Measurements from ENCODE around the gene CACNG4.
"Not testable (repeated sequence)": the region's sequence is repeated elsewhere in the genome, so short reads cannot be mapped to it uniquely, and the experiment has no call there.

The CACNG4 gene

DNA sequence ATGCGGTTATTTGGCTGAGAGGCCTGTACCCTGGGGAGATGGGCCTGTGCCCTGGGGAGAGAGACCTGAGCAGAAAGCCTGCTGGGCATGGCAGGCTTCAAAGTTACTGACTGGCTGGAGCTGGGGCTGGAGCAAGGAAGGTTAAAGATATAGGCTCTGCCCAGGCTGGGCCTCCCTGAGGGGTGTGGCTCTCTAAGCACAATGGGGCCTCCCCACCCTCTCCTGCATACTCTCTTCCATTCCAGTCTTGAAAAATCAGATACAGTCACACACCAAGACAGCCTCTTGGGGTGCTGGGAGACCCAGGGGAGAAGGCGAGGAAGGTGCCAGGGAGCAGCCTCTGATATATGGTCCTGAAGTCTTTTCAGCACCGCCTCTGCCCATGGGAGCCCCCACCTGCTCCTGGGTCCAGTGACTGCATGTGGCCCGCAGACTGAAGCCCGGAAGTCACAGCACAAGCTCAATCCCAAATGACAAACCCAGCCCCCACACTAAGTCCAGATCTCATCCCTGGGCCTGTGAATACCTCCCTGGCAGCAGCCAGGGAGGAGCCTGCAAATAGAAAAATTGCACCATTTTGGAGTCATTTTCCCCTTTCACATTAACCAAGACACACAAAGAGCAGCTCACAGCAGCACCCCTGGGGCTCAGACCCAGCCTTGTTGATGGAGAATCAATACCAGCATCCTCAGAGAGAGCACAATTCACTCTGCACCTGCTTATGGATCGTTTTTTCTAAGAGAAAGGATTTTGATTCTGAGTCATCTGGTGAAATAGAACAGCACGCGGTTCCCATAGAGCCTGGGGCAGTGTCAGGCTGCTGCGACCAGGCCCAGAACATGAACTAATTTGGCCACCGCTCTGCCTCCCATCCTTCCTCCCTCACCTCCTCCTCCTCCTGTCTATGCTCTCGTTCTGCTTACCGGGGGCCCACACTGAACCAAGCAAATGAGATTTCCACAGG lies 54.2 kb downstream of the CACNG4 start:
- DNase-seq: no peak

DNA sequence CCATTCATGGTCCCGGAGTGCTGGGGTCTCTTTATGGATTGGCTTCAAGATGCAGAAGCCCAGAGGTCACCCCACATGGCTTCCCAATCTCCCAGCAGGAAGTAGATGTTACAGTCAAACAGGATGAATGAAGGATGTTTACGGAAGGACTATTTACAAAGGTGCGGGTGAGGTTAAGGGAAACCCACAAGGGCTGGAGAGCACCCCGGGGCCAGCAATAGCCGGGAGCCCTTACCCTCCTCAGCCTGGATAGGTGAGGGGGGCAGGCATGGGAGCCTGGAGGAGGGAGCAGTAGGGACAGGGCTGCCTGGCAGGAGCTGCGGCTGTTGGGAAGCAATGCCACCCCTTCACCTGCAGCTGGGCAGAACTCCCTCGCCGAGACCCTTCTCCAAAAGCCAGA lies 55.3 kb downstream of the CACNG4 start:
- DNase-seq: no peak

DNA sequence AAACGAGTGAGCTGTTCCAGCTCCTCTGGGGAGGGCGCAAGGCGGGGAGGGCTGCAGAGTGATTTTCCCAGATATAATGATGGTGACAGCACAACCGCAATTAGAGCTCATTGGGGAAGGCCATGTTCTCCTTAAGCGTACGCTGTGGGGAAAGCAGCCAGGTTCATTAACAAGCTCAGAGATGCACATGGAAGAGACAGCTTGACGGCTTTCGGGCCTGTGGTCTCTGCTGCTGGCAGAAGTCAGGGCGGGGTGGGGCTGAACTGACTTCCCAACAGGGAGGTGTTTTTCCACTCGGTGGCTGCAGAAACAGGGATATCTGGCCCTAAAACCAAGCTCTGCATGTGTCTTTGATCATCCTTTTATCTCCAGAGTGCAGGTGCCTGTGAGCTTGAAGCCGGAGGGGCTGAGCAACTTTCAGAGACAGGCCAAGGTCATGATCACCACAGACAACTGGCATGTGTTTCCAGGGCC lies 55.8 kb downstream of the CACNG4 start:
- no peak for DNase-seq

DNA sequence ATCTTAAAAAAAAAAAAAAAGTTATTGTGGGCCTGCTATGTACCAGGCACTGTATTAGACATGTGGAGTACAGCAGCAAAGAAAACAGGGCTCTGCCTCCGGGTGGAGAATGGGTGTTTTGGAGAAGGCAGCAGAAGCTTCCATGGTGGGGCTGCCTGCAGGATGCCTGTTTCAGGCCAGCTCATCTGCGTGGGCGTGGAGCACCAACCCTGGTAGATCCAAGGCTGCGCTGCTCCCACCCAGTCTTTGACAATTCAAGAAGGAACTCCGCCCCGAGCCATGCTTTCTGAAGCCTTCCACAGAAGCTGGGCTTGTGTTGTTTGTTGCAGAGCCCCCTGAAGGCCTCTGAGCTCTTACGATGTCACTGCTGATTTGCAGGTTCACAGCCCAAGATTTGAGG lies 56.7 kb downstream of the CACNG4 start:
- DNase-seq: no peak

DNA sequence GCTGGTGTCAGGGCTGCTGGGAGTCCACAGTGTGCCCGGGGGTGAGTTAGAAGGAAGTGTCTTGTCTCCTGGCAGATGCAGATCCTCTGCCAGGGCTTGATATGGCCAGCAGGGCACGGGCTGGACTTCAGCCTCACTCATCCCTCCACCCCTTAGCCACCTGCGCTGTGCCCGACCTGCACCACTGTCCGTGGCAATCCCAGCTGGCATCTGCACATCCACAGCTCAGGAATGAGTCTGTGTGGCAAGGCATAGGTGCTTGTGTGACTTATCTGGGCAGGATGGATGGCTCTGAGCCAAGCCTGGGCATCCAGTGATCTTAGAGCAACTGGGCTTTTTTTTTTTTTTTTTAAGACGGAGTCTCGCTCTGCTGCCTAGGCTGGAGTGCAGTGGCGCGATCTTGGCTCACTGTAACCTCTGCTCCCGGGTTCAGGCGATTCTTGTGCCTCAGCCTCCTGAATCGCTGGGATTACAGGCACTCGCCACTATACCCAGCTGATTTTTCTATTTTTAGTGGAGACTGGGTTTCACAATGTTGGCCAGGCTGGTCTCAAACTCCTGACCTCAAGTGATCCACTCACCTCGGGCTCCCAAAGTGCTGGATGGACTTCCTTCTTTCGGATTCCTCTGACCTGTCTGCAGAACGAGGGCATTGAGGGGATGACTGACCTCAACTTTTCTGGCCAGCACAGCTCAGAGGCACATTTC lies 57.4 kb downstream of the CACNG4 start:
- DNase-seq: no peak

DNA sequence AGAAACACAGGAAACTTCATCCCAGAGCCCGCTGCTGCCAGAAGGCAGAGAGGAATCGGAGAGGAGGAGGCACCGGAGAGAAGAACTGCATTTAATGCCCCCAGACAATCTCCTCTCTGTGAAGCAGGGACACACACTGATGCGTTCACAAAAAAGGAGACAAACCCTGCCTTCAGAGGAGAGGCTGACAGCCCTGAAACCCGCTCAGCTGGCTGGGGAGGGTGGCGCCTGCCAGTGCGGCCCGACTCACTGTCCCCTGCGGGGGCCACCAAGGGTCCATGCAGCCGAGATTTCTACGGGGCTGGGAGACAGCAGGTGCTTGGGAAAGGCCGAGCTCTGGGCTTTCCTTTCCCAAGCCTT lies 57.9 kb downstream of the CACNG4 start:
- DNase-seq: no peak

DNA sequence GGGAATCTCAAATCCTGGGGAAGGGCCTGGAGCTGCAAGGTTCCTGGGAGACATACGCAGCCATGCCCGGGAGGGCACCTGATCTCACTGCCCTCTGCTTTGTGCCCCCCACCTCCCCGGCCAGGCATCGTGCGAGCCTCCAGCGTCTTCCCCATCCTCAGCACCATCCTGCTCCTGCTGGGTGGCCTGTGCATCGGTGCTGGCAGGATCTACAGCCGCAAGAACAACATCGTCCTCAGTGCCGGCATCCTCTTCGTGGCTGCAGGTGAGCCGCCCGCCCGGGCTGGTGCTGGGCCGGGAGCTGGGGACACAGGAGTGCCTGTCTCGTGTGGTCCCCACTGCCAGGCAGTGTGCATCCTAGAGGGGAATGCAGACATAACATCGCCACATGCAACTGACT lies 60.2 kb downstream of the CACNG4 start:
- no peak for DNase-seq

DNA sequence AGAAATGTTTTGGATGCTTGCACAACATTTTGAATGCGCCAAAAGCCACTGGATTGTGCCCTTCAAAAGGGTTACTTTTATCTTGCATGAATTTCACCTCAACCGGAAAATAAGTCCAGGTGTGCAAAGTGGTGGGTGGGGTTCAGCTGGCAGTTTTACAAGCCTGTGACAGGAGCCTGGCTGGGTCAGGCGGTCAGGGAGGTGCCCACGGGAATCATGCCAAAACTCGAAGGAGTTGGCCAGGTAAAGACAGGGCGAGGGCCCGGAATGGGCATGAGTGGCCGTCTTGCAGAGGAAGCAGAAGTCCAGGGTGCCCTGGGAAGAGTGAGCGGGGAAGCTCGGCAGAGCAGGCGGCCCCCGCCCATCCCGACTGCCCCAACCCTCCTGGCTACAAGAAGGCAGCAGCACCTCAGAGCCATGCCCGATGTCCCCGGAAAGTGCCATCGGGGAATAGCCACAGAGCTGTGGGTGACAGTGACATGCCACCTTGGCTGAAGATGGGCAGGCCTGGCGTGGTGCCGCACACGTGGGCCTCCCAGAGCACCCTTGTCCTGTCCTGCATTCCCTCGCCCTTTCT lies 60.8 kb downstream of the CACNG4 start:
- DNase-seq: no peak

DNA sequence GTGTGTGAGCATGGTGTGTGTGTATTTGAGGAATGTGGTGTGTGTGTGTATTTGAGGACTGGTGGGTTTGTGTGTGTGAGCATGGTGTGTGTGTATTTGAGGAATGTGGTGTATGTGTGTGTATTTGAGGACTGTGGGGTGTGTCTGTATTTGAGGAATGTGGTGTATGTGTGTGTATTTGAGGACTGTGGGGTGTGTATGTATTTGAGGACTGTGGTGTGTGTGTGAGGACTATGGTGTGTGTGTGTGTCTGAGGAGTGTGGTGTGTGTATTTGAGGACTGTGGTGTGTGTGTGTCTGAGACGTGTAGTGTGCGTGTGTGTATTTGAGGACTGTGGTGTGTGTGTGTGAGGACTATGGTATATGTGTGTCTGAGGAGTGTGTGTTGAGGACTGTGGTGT lies 61.8 kb downstream of the CACNG4 start:
- no peak for DNase-seq

DNA sequence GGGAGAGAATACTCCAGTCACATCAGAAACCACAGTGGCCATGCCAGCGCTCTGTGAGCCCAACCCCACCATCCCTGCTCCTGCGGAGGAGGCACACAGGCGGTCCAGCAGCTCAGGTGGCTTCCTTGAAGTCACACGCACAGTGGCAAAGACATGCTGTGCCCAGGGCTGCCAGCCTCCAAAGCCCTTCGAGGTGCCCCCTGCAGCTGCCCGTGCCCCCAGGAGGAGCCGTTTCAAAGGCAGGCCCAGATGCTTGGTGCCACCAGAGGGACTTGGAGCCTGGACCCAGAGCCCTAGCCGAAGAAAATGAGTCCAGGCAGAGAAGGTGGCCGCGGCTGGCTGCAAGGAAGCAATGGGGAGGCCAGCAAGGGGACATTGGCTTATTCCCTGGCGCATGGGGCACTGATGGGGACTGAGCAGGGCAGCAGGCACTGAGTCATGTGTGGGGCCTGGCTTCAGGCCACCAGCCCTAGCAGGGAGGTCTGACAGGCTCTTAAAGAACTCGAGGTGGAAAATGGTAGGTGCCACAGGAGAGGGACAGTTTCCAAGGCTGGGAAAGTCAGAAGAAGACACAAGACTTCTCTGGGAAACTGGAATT lies 62.6 kb downstream of the CACNG4 start:
- DNase-seq: no peak

DNA sequence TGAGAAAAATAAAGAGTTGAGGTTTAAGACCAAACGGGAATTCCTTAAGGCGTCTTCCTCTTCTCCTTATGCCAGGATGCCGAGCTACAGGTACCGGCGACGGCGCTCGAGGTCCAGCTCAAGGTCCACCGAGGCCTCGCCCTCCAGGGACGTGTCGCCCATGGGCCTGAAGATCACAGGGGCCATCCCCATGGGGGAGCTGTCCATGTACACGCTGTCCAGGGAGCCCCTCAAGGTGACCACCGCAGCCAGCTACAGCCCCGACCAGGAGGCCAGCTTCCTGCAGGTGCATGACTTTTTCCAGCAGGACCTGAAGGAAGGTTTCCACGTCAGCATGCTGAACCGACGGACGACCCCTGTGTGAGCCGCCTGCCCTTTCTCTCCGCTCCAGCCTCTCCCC lies 66.1 kb downstream of the CACNG4 start:
- DNase-seq: no peak

DNA sequence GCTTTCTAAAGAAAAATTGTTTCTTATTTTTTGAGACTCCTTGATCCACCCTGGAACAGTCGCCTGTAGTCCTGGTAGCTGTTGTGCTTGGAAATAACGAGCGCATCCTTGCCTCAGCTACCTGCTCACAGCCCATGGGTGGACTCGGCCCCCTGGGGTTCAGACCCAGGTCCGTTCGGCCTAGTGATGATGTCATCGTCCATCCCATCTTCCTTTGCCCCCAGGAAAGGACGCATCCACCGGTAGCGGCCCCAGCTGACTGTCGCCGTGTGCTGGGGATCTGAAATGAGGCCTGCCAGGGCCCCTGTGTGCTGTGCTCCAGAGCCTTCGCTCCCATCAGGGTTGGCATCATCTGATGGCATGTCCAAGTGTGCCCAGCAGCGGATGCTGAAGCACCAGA lies 67.9 kb downstream of the CACNG4 start:
- no peak for DNase-seq

DNA sequence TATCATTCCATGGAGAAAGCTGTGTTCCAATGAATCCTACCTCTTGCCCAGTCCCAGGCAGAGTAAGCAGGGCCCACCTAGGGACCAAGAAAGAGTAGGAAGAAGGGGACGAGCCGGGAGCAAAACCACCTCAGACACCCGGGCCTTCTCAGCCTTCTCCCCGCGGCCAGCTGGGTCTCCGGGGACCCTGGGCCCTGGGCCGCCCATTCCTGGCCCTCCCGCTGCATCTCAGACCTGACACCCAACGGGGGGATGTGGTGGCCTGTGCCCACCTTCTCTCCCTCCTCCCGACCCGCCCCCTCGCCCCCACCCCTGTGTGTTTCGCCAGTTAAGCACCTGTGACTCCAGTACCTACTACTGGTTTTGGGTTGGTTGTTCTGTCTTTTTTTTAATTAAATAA lies 68.5 kb downstream of the CACNG4 start:
- no peak for DNase-seq

DNA sequence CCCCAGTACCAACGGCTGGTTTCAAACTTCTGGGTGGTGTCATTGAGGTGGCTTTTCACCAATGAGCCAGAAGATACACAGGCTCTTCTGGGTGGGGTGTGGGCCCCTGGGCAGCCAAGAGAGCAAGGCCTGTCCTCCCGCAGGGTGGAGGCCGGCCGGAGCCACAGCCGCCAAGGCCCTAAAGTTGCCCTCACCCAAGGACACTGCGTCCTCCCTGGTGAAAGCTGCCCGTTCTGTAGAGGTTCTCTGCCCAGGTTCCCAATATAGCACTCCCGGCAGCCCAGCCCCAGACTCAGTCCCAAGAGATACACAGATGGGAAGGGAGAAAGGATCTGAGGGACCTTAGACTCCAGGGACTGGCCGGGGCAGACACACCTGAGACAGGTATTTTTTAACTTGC lies 69.1 kb downstream of the CACNG4 start:
- no peak for DNase-seq

DNA sequence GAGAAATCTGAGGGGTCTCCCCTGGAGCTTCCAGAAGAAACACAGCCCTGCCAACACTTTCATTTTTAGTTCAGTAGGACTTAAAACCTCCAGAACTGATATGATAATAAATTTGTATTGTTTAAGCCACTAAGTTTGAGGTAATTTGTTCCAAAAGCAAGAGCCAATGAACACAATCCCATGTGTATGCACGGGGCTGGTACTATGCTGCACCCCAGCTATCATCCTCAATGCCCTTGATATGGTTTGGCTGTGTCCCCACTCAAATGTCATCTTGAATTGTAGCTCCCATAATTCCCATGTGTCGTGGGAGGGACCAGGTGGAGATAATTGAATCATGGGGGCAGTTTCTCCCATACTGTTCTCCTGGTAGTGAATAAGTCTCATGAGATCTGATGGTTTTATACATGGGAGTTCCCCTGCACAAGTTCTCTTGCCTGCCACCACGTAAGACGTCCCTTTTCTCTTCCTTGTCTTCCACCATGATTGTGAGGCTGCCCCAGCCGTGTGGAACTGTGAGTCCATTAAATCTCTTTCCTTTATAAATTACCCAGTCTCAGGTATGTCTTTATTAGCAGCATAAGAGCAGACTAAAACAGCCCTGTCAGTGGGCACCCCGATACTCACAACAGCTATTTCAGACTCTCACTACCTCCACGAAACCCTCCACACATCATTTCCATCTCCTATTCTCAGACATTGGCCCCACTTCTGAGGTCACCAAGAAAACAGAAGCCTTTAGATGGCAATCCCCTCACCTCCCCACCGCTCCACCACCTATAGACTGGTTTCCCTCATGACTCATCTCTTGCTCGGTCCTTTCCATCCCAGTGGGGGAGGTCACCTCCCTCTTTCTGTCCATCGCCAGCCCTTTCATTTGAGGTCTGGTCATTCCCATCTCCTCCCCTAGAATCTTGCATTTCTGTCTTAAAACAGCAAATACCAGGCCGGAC lies 70.9 kb downstream of the CACNG4 start:
- no peak for DNase-seq

DNA sequence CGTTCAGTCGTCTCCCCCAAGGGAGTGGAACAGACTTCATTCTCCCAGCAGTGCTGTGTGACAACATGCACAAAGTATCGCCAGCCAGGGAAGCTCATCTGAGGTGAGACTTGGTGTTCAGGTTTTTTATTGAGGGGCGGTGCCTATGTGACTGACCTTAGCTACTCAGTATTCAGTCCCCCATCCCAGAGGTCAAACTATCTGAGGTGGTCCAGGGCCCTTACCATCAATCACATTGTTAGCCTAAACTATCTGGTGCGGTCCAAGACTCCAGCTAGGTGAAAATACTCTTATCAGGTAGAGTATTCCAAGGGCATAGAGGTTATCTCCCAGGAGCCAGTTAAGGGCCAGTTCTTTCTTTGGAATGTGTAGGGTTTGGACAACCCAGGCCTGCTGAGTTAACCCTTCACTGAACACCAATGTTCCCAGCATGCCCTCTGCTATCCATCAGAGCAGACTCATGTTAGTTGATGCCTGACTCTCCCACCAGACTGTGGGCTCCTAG lies 74.4 kb downstream of the CACNG4 start:
- DNase-seq: no peak

DNA sequence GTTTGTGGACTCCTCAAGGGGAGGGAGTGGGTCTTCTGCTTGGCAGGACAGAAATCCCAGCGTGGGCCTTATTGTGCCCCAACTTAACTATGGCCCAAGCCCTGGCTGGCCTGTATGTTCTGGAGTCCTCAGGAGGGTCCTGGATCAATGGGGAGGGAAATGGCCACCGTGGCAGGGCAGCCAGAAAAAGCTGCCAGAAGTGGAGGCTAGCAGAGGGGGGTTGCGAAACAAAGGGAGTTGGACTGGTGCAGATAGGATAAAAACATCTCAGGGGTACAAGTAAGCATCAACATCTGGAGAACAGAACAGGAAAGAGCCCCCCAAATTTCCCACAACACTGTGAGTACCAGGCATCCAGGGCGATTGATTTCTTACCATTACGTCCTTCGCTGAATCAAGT lies 76.1 kb downstream of the CACNG4 start:
- no peak for DNase-seq

DNA sequence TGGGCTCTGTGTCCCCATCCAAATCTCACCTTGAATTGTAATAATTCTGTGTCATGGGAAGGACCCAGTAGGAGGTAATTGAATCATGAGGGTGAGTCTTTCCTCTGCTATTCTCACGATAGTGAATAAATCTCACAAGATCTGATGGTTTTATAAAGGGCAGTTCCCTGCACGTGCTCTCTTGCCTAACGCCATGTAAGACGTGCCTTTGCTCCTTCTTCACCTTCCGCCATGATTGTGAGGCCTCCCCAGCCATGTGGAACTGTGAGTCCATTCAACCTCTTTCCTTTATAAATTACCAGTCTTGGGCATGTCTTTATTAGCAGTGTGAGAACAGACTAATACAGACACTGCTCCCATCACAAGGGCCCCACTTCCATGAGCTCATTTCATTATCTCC lies 76.6 kb downstream of the CACNG4 start:
- DNase-seq: not testable (repeated sequence)

DNA sequence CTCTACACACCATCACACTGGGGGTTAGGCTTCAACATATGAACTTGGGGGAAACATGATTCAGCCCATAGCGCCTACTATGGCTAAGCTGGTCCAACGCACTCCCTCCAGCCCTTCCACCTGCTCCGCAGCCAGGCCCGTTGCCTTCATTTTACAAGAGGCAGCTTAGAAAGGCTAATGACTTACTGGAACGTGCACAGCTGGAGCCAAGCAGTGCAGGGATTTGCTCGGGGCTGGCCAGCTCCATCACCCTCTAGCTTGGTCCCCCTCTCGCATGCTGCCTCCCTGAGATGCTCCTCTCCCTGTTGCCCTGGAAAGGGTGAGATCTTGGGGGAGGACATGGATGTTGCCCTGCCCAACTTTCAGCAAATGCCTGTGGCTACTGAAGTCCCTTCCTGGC lies 77.0 kb downstream of the CACNG4 start:
- no peak for DNase-seq

DNA sequence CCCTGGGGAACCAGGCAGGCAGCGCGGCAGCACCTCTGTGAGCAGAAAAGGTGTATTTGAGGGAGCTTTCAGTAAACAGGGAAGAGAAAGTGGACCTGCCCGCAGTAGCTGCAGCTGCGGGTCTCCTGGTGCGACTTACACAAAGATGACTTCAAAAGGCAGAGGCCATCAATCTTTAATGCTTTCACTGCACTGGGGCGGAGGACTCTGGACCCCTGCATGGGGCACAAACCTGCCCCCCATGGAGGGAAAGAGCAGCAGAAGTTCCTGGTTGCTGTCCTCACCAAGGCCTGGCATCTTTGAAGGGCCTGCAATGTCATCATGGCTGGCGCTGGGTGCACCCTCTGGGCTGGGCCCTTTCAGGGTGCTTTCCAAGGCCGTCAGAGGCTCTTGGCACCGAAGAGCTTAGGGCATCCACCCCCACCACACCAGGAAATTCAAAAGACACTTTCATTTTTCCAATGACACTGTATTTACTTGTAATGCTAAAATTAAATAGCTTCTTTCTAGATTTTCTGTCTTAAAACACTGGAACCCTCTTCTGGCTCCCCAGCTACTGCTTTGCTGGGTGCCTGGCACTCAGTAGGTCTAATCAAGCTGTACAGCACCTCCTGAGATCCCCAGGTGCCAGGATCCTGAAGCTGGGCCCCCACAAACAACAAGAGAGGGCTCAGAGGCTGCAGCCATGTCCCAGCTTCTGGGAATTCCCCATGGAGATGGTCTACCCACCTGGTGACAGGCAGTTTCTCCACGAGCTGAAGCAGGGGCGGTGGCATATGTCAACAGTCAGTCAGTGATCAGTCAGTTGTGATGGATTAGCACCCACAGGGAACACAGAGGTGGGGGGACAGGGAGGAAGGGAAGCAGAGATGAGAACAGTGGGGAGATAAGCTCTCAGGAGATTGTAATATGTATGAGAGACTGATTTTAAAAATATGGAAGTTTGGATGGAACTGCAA lies 77.7 kb downstream of the CACNG4 start:
- no peak for DNase-seq

DNA sequence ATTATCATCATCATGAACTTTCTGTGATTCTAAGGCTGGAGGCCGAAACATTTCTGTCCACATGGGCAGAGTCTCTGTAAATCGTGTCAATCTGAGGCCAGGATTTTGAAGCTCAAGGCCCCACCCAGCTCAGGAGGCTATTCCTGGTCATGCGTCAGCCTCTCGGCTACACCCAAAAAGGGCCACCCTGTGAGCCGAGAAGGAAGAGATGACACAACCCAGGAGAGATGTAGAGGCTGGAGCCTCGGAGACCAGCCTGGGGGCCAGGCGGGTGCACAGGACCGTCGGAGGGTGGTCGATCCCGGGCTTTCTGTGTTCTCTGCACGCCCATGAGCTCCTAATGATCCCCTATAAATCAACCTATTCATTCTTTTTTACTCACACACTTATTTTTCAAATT lies 78.8 kb downstream of the CACNG4 start:
- no peak for DNase-seq
